Measurements from ENCODE around the gene TCEANC.

Gene TCEANC

GRCh38 chrX:13655674-13656073, 2.7 kb downstream of the TCEANC start:
- DNase-seq (ENCODE audit: low read depth), result no peak
- no peak for TF ChIP-seq CTCF (IDR thresholded peaks at IDR 0.05; ENCODE audit: low read length, missing control alignments)
- no peak overlapping the region for H3K4me3 ChIP-seq (replicated peaks; ENCODE audit: low read depth, low read length)

GRCh38 chrX:13658602-13659001, 5.7 kb downstream of the TCEANC start:
- peak overlapping the region; percentile 19 for H3K4me3 ChIP-seq (replicated peaks; ENCODE audit: low read depth, low read length)
- DNase-seq (ENCODE audit: low read depth), result peak; percentile 69
- peak; percentile 59 for TF ChIP-seq CTCF (IDR thresholded peaks at IDR 0.05; ENCODE audit: low read length, missing control alignments)

DNA sequence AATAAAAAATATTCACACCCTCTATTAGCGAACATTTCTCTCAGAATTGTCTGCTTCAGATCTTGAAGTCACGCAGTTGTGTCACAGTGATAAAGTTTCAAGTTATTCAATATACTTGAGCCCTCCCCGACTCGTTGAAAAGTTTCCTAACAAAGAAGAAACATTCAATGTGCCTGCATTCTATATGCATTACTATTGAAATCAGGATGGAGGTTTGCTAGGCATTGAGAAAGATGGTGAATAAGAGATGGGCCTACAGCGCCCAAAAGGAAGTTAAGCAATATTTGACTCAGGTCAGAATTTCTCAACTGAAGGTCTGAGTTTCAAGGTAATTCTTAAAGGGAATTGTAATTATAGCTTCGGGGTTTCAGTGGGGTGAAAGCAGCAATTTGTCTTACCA, 6.1 kb downstream of the TCEANC start:
- peak; percentile 76 for DNase-seq (ENCODE audit: low read depth)
- no peak for TF ChIP-seq CTCF (IDR thresholded peaks at IDR 0.05; ENCODE audit: low read length, missing control alignments)
- H3K4me3 ChIP-seq (replicated peaks; ENCODE audit: low read depth, low read length), result peak overlapping the region; percentile 19

DNA sequence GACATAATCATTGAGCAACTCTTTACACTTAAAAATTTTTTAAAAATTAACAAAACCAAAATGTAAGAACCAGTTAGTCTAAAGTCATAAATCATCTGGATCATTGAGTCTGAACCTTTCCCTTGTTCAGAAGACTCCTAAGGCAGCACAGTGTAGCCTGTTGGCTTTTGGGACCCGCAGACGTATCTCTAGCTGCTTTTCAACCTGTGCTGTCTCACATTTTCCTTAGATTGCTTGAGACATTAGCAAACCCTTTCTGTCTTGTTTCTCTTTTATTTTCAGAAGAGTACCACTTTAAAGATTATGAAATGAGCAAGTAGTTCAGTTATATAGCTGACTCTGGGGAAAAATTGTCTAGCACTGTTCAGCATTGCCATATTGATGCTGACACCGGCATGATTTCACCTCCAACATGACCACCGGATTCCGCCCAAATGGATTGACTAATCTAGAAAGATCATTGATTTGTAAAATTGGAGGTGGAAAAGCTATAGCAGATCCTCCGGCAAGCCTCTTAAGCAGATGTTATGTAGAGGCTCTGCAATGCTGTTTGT, 8.9 kb downstream of the TCEANC start:
- no peak for TF ChIP-seq CTCF (IDR thresholded peaks at IDR 0.05; ENCODE audit: low read length, missing control alignments)
- DNase-seq (ENCODE audit: low read depth), result no peak
- H3K4me3 ChIP-seq (replicated peaks; ENCODE audit: low read depth, low read length), result no peak overlapping the region

DNA sequence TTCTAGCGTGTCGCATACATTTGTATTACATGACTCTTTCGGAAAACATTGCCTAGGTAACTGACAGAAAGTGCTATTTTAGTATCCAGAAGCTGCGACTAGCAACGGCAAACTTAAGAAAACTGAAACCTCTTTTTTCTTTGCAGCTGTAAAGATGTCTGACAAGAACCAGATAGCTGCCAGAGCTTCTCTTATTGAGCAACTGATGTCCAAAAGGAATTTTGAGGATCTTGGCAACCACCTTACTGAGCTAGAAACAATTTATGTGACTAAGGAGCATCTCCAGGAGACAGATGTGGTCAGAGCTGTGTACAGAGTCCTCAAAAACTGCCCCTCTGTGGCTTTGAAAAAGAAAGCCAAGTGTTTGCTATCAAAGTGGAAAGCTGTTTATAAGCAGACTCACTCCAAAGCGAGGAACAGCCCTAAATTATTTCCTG, 9.4 kb downstream of the TCEANC start:
- no peak for TF ChIP-seq CTCF (IDR thresholded peaks at IDR 0.05; ENCODE audit: low read length, missing control alignments)
- H3K4me3 ChIP-seq (replicated peaks; ENCODE audit: low read depth, low read length), result no peak overlapping the region
- peak; percentile 51 for DNase-seq (ENCODE audit: low read depth)

- no peak for TF ChIP-seq CTCF (IDR thresholded peaks at IDR 0.05; ENCODE audit: low read length, missing control alignments)
- no peak for DNase-seq (ENCODE audit: low read depth)
- H3K4me3 ChIP-seq (replicated peaks; ENCODE audit: low read depth, low read length), result no peak overlapping the region
These were observed 11.1 kb downstream of the TCEANC start for GRCh38 chrX:13664020-13664419.

- no peak overlapping the region for H3K4me3 ChIP-seq (replicated peaks; ENCODE audit: low read depth, low read length)
- peak; percentile 24 for DNase-seq (ENCODE audit: low read depth)
- TF ChIP-seq CTCF (IDR thresholded peaks at IDR 0.05; ENCODE audit: low read length, missing control alignments), result no peak
These were observed 13.9 kb downstream of the TCEANC start for GRCh38 chrX:13666836-13667235.

All from fibroblast of pulmonary artery (primary cell).